Keratinocyte (primary cell): Measurements from ENCODE around the gene PKN2. TPM values are rescaled to one million over a fixed set of nuclear protein-coding genes. Genes with fewer than 3 reads are reported as not detected.

Source experiments
- DNase-seq: peaks from one replicate; pipeline ENCODE4 v3.0.0-alpha.2; 2011; ENCODE audit warnings: low read depth, missing footprints, low spot score
- FAIRE-seq: peaks from 2 replicates; lab custom pipeline; 2011; peaks lifted over from hg19 to GRCh38; lab: Jason Lieb, UNC
- H2AFZ ChIP-seq: 2 replicates; pipeline ENCODE4 v1.6.0; 2012; ENCODE audit warnings: low read length, control low read depth, inconsistent platforms; ENCODE audit not compliant: control insufficient read depth
- H3K27ac ChIP-seq: 2 replicates; pipeline ENCODE4 v1.5.1; 2011; ENCODE audit warnings: low read length; ENCODE audit not compliant: control insufficient read depth, insufficient read depth
- H3K27me3 ChIP-seq: 3 replicates; pipeline ENCODE4 v1.6.0; 2011; ENCODE audit warnings: low read length; ENCODE audit not compliant: control insufficient read depth, insufficient read depth; ENCODE audit errors: extremely low read depth
- H3K36me3 ChIP-seq, 2 experiments: 2 replicates in 1 of 2; 3 replicates in 1 of 2; pipeline ENCODE4 v1.5.1; 2011; ENCODE audit warnings: low read length in 2 of 2, mild to moderate bottlenecking in 1 of 2; ENCODE audit not compliant: control insufficient read depth in 2 of 2, insufficient read depth in 2 of 2; ENCODE audit errors: extremely low read depth in 1 of 2
- H3K4me1 ChIP-seq: 3 replicates; pipeline ENCODE4 v1.5.1; 2011; ENCODE audit warnings: low read length; ENCODE audit not compliant: control insufficient read depth, insufficient read depth; ENCODE audit errors: extremely low read depth
- H3K4me2 ChIP-seq: 3 replicates; pipeline ENCODE4 v1.6.0; 2011; ENCODE audit warnings: low read depth, low read length; ENCODE audit not compliant: control insufficient read depth, insufficient read depth; ENCODE audit errors: extremely low read depth
- H3K4me3 ChIP-seq, 3 experiments: fragments of 200-600 bp in 1 of 3; sonication (generic) in 1 of 3; 2 replicates in 2 of 3; 3 replicates in 1 of 3; pipeline ENCODE4 v1.5.1; 2011 to 2016; ENCODE audit warnings: low read length in 3 of 3, mild to moderate bottlenecking in 3 of 3, control low read depth in 2 of 3, inconsistent platforms in 1 of 3, low read depth in 1 of 3, mixed read lengths in 1 of 3, mixed run types in 1 of 3, moderate library complexity in 1 of 3; ENCODE audit not compliant: control insufficient read depth in 2 of 3, insufficient read depth in 2 of 3; ENCODE audit errors: extremely low read depth in 1 of 3
- H3K79me2 ChIP-seq: 2 replicates; pipeline ENCODE4 v1.6.0; 2012; ENCODE audit warnings: low read length; ENCODE audit not compliant: control insufficient read depth, insufficient read depth
- H3K9ac ChIP-seq: 3 replicates; pipeline ENCODE4 v1.6.0; 2011; ENCODE audit warnings: low read length; ENCODE audit not compliant: control insufficient read depth, insufficient read depth; ENCODE audit errors: extremely low read depth
- H3K9me1 ChIP-seq: 3 replicates; pipeline ENCODE4 v1.6.0; 2011; ENCODE audit warnings: low read length; ENCODE audit not compliant: control insufficient read depth, insufficient read depth; ENCODE audit errors: extremely low read depth
- H3K9me3 ChIP-seq: 2 replicates; pipeline ENCODE4 v1.5.1; 2012; ENCODE audit warnings: low read depth, low read length; ENCODE audit not compliant: control insufficient read depth
- H4K20me1 ChIP-seq: 3 replicates; pipeline ENCODE4 v1.6.0; 2011; ENCODE audit warnings: low read length; ENCODE audit not compliant: control insufficient read depth, insufficient read depth; ENCODE audit errors: extremely low read depth
- CTCF ChIP-seq, 3 experiments: IDR thresholded peaks in 1 of 3; conservative IDR thresholded peaks in 1 of 3; optimal IDR thresholded peaks in 1 of 3; 2 replicates in 2 of 3; 3 replicates in 1 of 3; pipeline versions ENCODE3 to v1.5.1; 2011; ENCODE audit warnings: low read length in 3 of 3, mild to moderate bottlenecking in 3 of 3, moderate library complexity in 2 of 3, control low read depth in 1 of 3, inconsistent platforms in 1 of 3; ENCODE audit not compliant: insufficient read depth in 2 of 3; ENCODE audit errors: extremely low read depth in 1 of 3
- EZH2 ChIP-seq: IDR thresholded peaks from one replicate; pipeline ENCODE4 v1.6.1; 2012; ENCODE audit warnings: inconsistent platforms, mild to moderate bottlenecking, low read length, moderate library complexity
- dilution Hi-C: fragments of 300-500 bp; cut with MboI; formaldehyde crosslinking; loops from one replicate; pipeline ENCODE4 v1.7.0; 2020; ENCODE audit warnings: low sequenced_read_pairs; ENCODE audit not compliant: extremely low pct_ligation_motif_present
- polyA plus RNA-seq, 5 experiments: library from polyadenylated mRNA; depleted of rRNA in 3 of 5; stranded (reverse) in 3 of 5; stranded (forward) in 1 of 5; unstranded in 1 of 5; fragments of >200 nt; gene quantifications; 1 replicate in 1 of 5; 2 replicates in 3 of 5; 3 replicates in 1 of 5; pipeline versions ENCODE4 v1.2.1 to v1.2.3, GENCODE V29; 2011 to 2012; ENCODE audit warnings: missing spikeins in 2 of 5, low read depth in 1 of 5, low replicate concordance in 1 of 5

Gene PKN2
- polyA plus RNA-seq, 1 donor (not counting 4 experiments of a cell fraction or from before 2014, with no cell fraction given), result 30.8 TPM

GRCh38 chr1:88647749-88648415 is 36.2 kb upstream of the PKN2 start:
- no peak for FAIRE-seq

GRCh38 chr1:88648706-88649105 is 35.4 kb upstream of the PKN2 start:
- H3K4me3 ChIP-seq, result no peak overlapping the region
- dilution Hi-C loops, result no loop called here
- H3K9me1 ChIP-seq, result no peaks in the 10 kb centered on the region
- no peak overlapping the region for H2AFZ ChIP-seq
- H3K4me2 ChIP-seq, result no peak overlapping the region
- no peaks in the 10 kb centered on the region for H3K79me2 ChIP-seq
- no peak for TF ChIP-seq EZH2
- TF ChIP-seq CTCF (optimal IDR thresholded peaks at IDR 0.05 in 1 of 3, IDR thresholded peaks at IDR 0.05 in 1 of 3, conservative IDR thresholded peaks at IDR 0.05 in 1 of 3; ENCODE audit: extremely low read depth in 1 of 3, insufficient read depth in 2 of 3, low read length in 3 of 3), result no peak
- H4K20me1 ChIP-seq, result no peaks in the 10 kb centered on the region
- H3K9ac ChIP-seq, result no peak overlapping the region
- H3K4me1 ChIP-seq, result peaks cover 12% of the 10 kb centered on the region
- H3K9me3 ChIP-seq, result no peaks in the 10 kb centered on the region
- no peak for FAIRE-seq
- no peak for DNase-seq
- H3K27me3 ChIP-seq, result no peaks in the 10 kb centered on the region
- no peak overlapping the region for H3K27ac ChIP-seq
- H3K36me3 ChIP-seq, result no peaks in the 10 kb centered on the region

More at GRCh38 chr1:88647749-88648415, 36.2 kb upstream of the PKN2 start:
- H2AFZ ChIP-seq, result no peak overlapping the region
- no peaks in the 10 kb centered on the region for H3K79me2 ChIP-seq
- no peak for DNase-seq
- no peaks in the 10 kb centered on the region for H4K20me1 ChIP-seq
- H3K4me2 ChIP-seq, result no peak overlapping the region
- H3K36me3 ChIP-seq, result no peaks in the 10 kb centered on the region
- TF ChIP-seq CTCF (optimal IDR thresholded peaks at IDR 0.05 in 1 of 3, IDR thresholded peaks at IDR 0.05 in 1 of 3, conservative IDR thresholded peaks at IDR 0.05 in 1 of 3; ENCODE audit: extremely low read depth in 1 of 3, insufficient read depth in 2 of 3, low read length in 3 of 3) (no peak), EZH2 (no peak)
- H3K9ac ChIP-seq, result no peak overlapping the region
- no peaks in the 10 kb centered on the region for H3K9me3 ChIP-seq
- no peaks in the 10 kb centered on the region for H3K9me1 ChIP-seq
- peaks cover 12% of the 10 kb centered on the region for H3K4me1 ChIP-seq
- H3K27ac ChIP-seq, result no peak overlapping the region
- dilution Hi-C loops, result no loop called here
- H3K4me3 ChIP-seq, result no peak overlapping the region
- no peaks in the 10 kb centered on the region for H3K27me3 ChIP-seq
